SJSA1 (cell line): Measurements from ENCODE around the gene DENND11. TPM values are rescaled to one million over a fixed set of nuclear protein-coding genes. Genes with fewer than 3 reads are reported as not detected.
A peak's percentile ranks its signal among the peaks of the same experiment; 100 is the strongest.
"Not testable (repeated sequence)": the region's sequence is repeated elsewhere in the genome, so short reads cannot be mapped to it uniquely, and the experiment has no call there.

Experiments used
- DNase-seq, 2 experiments: peaks; one replicate each; pipeline ENCODE4 v3.0.0-alpha.2; 2015 to 2020; ENCODE audit warnings: low spot score in 2 of 2, low read depth in 1 of 2
- H3K27ac ChIP-seq: fragments of 250-450 bp; sonication (Bioruptor Pico); 2 replicates; pipeline ENCODE4 v1.5.1; 2020; ENCODE audit warnings: mild to moderate bottlenecking, moderate library complexity
- H3K27me3 ChIP-seq: fragments of 250-450 bp; sonication (Bioruptor Pico); replicated peaks from 2 replicates; pipeline ENCODE4 v1.5.1; 2020; ENCODE audit warnings: mild to moderate bottlenecking, moderate library complexity
- H3K36me3 ChIP-seq: fragments of 250-450 bp; sonication (Bioruptor Pico); 2 replicates; pipeline ENCODE4 v1.5.1; 2020; ENCODE audit warnings: mild to moderate bottlenecking
- H3K4me1 ChIP-seq: fragments of 250-450 bp; sonication (Bioruptor Pico); replicated peaks from 2 replicates; pipeline ENCODE4 v1.6.1; 2021; ENCODE audit warnings: mild to moderate bottlenecking
- H3K4me3 ChIP-seq: fragments of 250-450 bp; sonication (Bioruptor Pico); 2 replicates; pipeline ENCODE4 v1.5.1; 2020; ENCODE audit warnings: mild to moderate bottlenecking
- H3K9me3 ChIP-seq: fragments of 250-450 bp; sonication (Bioruptor Pico); replicated peaks from 2 replicates; pipeline ENCODE4 v1.5.1; 2020; ENCODE audit warnings: mild to moderate bottlenecking
- total RNA-seq: library from RNA; depleted of rRNA; stranded (reverse); fragments of >200 nt; shearing (Covaris generic); gene quantifications from 2 replicates; pipeline ENCODE4 v1.2.3, GENCODE V29; 2014

DENND11 gene
- total RNA-seq, 1 experiment from 2014 or later: 8.5 TPM

DNA sequence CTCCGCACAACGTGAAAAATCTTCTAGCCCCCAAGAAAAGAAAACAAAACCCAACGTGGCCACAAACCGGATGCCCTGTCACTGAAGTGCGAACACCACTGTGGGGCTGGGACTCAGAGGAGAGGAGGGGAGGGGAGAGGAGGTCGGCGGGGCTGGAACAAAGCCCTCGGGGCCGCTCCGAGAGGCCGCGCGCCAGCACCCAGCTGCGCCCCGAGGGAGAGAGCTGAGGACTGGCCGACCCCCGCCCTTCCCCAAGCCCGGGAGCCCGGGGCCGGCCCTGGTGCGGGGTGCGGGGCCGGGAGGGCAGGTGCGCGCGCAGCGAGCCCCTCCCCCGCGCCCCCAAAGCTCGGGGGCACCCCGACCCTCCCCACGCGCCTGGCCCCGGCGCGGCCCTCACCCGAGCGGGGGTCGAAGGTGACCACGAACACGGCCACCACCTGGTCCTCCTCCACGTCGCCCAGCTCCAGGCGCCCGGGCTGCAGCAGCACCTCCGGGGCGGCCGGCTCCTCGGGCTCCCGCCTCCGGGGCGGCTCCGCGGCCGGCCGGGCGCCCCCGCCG lies 398 bp downstream of the DENND11 start:
- DNase-seq: peak; percentile 24 to 49
- no peaks in the 10 kb centered on the region for H3K9me3 ChIP-seq

DNA sequence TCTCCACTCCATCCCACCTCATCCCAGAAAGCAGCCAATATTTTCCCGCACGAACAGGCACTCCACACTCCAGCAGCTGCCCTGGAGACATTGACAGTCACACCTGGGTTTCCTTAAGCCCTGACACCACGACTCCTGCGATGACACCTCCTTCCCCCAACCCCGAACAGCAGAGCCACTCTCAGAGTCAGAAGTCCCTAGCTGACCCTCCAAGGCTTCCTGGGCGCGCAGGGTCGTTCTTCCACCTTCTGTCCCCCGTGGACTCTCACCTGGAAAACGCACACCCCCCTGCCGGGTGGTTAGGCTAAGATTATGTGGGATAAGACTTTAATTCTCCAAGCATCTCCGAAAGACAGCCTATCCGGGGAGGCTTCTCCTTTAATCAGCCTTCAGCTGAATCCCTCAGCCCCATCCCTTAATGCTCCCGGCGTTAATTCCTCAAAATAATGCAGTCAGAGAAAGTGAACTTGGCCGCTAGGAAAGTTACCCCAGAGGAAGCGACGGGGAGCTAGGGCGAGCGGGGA lies 1.1 kb downstream of the DENND11 start:
- no peaks in the 10 kb centered on the region for H3K36me3 ChIP-seq
- H3K4me3 ChIP-seq: peak overlapping the region; percentile 80
- DNase-seq: no peak
- peaks cover 47% of the 10 kb centered on the region for H3K4me1 ChIP-seq
- H3K9me3 ChIP-seq: no peaks in the 10 kb centered on the region
- H3K27ac ChIP-seq: no peak overlapping the region
- H3K27me3 ChIP-seq: no peaks in the 10 kb centered on the region

More for the DNA sequence above, 398 bp downstream of the DENND11 start:
- Histone ChIP-seq H3K27ac (no peak overlapping the region), H3K4me1 (peaks cover 47% of the 10 kb centered on the region), H3K36me3 (no peaks in the 10 kb centered on the region), H3K27me3 (no peaks in the 10 kb centered on the region), H3K4me3 (peak overlapping the region; percentile 80)

DNA sequence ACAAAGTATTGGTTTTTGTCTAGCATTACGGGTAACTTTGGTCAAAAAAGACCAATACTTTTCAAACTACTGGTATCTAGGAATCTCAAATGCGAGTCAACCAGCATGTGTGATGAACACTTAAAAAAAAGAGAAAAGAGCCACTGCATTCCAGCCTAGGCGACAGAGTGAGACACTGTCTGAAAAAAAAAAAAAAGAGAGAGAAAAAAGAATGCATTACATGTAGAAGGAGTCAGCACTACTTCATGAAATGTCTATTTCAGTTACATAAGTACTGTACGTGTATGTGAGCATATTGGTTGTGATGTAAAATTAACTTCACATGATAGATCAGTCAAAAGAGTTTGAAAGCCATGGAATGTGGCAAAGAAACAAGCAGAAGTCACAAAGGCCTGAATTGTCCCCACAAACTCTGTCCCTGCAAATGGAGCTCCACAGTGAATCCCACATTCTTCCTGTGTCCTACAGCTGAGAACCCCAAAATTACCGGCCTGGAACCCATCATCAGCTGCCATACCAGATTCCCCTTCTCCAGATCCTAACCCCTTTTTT lies 1.6 kb downstream of the DENND11 start:
- Histone ChIP-seq H3K27me3 (no peaks in the 10 kb centered on the region), H3K27ac (no peak overlapping the region), H3K4me1 (peaks cover 46% of the 10 kb centered on the region), H3K4me3 (no peak overlapping the region), H3K36me3 (no peaks in the 10 kb centered on the region), H3K9me3 (no peaks in the 10 kb centered on the region)
- no peak for DNase-seq

DNA sequence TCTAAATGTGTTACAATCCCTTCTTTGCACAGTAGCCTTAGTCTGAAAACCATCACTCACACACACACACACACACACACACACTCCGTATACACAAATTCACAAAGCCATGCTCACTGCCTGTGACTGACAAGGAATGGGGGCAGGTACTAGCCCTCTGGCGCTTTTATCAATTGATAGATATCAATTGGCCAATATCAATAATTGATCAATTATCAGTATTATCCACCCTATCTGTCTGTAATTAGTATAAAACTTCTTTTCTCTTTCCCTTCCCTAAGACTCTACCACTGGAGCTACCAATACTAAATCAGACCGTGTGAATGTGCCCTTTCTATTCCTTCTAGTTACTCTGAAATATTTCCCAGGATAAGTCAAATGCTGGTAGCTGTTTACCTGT lies 2.1 kb downstream of the DENND11 start:
- peaks cover 41% of the 10 kb centered on the region for H3K4me1 ChIP-seq
- no peak overlapping the region for H3K4me3 ChIP-seq
- no peak overlapping the region for H3K27ac ChIP-seq
- H3K9me3 ChIP-seq: no peaks in the 10 kb centered on the region
- H3K36me3 ChIP-seq: no peaks in the 10 kb centered on the region
- no peaks in the 10 kb centered on the region for H3K27me3 ChIP-seq
- no peak for DNase-seq

DNA sequence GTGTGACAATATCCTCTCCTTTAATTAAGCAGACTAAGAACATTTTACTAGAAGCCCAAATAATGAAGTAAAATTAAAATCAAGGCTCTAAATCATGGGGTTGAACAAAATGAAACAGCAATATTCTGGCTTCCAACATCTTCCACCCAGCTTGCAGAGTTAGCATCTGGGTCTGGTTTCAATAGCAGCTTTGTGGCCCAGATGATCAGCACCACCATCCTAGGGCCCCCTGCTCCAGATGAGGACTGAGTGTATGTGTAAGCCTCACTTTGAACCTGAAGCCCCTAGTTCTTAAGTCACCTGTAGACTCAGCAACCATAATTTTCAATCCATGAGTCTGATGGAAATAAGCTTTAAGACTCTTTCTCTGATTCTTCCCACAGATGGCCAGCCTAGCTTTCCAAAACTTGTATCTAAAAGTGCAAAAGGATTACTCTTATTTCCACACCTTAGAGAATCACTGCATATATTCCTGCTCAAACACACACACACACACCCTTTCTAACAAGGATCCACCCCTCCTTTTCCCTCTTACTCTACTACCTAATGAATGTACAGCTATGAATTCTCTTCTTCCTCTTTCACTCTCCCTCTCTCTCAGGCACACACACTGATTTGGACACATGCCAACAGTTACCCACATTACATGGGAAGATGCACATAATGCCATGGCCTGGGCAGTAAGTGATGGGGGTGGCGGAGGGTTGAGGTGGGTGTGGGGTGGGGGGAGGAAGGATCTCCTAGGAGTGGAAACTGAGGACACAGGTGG lies 3.5 kb downstream of the DENND11 start:
- no peaks in the 10 kb centered on the region for H3K36me3 ChIP-seq
- no peak overlapping the region for H3K4me3 ChIP-seq
- no peak overlapping the region for H3K27ac ChIP-seq
- DNase-seq: no peak
- no peaks in the 10 kb centered on the region for H3K27me3 ChIP-seq
- H3K4me1 ChIP-seq: peaks cover 30% of the 10 kb centered on the region
- H3K9me3 ChIP-seq: no peaks in the 10 kb centered on the region

DNA sequence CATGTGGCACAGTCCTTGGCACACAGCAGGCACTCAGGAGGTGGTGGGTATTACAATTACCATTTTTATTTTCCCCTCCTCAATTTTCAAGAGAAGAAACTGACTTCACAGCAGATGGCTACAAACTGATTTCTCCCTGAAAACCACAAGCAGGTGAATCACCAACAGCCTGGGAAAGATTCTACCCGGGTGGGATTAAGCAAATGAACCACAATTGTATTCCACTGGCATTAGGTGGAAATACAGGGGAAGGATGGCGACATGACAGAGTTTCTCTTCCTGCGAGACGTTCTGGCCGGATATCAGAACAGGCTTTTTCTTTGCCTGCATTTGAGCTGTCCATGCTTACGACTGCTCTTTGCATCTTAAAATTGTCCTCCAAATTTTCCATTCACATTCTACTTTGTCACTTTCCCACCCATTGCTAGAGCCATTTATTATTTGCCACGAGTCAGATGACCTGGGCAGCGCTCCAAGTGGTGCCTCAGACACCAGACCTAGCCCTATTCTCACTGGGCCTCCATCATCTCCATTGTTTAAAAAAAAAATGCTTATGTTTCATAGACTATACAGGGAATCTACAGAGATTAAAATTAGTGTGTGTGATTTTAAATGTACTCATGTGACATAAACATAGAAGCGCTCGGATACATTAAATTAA lies 4.6 kb downstream of the DENND11 start:
- Histone ChIP-seq H3K27ac (no peak overlapping the region), H3K4me1 (peaks cover 23% of the 10 kb centered on the region), H3K4me3 (no peak overlapping the region), H3K27me3 (no peaks in the 10 kb centered on the region), H3K9me3 (no peaks in the 10 kb centered on the region), H3K36me3 (no peaks in the 10 kb centered on the region)
- peak in 1 of 2 experiments; percentile 40 for DNase-seq

DNA sequence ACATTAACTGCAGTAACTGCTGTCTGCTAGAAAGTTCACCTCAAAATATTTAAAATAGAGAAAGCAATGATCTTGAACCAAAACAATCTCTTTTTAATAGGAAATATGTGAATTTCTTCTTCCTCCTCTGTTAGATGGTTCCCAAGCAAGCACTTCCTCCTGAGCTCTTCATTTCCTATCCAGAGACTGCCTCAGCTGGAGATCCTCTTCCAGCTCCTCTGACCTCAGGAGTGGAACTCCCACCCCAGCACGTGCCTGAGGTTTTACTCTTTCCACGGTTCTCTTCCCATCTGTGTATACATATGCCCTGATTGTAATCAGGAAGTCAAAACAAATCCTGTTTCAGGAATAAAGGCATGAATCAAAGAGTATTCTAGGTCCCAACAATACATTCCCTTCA lies 5.6 kb downstream of the DENND11 start:
- Histone ChIP-seq H3K27me3 (no peaks in the 10 kb centered on the region), H3K9me3 (no peaks in the 10 kb centered on the region), H3K4me3 (no peak overlapping the region), H3K27ac (no peak overlapping the region), H3K4me1 (peaks cover 21% of the 10 kb centered on the region), H3K36me3 (no peaks in the 10 kb centered on the region)
- DNase-seq: no peak

DNA sequence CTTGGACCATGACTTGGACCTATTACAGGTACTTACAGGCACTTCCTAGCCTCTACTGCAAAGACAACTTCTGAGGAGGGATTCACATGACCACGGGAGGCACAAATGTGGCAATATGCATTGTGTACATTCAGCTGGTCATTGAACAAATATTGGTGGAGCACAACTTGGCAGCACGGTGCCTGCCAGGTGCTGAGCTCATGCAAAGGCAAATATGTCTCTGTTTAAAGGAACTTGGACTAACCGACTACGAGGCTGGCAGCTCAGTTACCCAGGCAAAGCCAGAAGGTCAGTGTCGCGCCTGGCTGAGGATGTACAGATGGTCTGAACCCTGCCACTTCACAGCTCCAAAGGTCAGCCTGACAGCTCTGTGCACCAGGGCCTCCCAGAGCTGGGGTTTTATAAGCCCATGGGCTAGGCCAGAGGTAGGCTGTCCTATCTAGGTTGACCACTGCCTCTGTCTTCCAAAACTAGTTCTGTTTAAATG lies 6.1 kb downstream of the DENND11 start:
- H3K4me1 ChIP-seq: peaks cover 18% of the 10 kb centered on the region
- no peaks in the 10 kb centered on the region for H3K36me3 ChIP-seq
- H3K27ac ChIP-seq: no peak overlapping the region
- no peak for DNase-seq
- H3K9me3 ChIP-seq: no peaks in the 10 kb centered on the region
- H3K27me3 ChIP-seq: no peaks in the 10 kb centered on the region
- no peak overlapping the region for H3K4me3 ChIP-seq

DNA sequence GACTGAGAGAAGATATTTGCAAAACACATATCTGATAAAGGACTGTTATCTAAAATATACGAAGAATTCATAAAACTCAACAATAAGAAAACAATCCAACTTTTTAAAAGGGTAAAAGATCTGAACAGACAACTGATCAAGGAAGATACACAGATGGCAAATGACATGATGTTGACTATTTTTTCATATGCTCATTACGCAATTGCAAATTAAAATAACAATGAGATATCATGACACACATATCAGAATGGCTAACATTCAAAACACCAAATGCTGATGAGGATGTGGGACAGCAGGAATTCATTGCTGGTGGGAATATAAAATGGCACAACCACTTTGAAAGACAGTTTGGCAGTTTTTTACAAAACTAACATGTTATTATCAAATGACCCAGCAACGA lies 8.9 kb downstream of the DENND11 start:
- H3K27ac ChIP-seq: no peak overlapping the region
- no peaks in the 10 kb centered on the region for H3K36me3 ChIP-seq
- no peaks in the 10 kb centered on the region for H3K27me3 ChIP-seq
- H3K4me1 ChIP-seq: peaks cover 13% of the 10 kb centered on the region
- no peak overlapping the region for H3K4me3 ChIP-seq
- no peak for DNase-seq
- H3K9me3 ChIP-seq: no peaks in the 10 kb centered on the region

DNA sequence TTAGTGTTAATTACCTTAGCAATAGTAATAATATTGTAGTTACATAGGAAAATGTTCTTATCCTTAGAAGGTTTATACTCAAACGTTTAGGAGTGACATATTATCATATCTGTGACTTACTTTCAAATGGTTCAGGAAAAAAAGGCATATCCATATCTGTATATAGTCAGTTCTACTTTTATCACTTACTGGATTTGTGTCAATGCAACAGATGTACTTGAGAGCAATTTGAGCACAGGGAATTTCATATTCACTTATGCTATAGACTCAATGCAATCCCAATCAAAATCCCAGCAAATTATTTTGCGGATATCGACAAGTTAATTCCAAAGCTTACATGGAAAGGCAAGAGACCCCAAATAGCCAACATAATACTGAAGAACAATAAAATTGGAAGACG lies 10.0 kb downstream of the DENND11 start:
- no peak for DNase-seq
- H3K4me3 ChIP-seq: no peak overlapping the region
- H3K27ac ChIP-seq: no peak overlapping the region
- no peaks in the 10 kb centered on the region for H3K9me3 ChIP-seq
- peaks cover 2% of the 10 kb centered on the region for H3K4me1 ChIP-seq
- H3K27me3 ChIP-seq: no peaks in the 10 kb centered on the region
- no peaks in the 10 kb centered on the region for H3K36me3 ChIP-seq

DNA sequence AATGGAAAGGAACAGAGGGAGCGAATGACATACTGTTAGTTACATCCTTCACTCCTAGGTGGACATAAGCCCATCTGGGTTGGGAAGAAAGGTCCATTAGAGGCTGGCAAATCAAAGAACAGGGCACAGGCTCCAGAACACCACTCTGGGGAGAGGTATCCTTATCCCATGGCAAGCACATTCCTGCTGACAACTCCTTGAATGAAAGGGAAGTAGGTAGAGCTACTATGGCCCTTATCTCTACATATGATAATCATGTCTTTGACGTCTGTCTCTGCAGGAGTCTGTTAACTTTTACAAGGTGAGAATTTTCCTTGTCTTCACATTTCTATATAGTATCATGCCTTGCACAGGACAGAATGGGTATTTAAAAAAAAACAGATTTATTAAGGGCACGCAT lies 10.4 kb downstream of the DENND11 start:
- H3K36me3 ChIP-seq: no peaks in the 10 kb centered on the region
- no peak overlapping the region for H3K27ac ChIP-seq
- H3K9me3 ChIP-seq: no peaks in the 10 kb centered on the region
- no peak for DNase-seq
- no peak overlapping the region for H3K4me3 ChIP-seq
- H3K4me1 ChIP-seq: no peaks in the 10 kb centered on the region
- no peaks in the 10 kb centered on the region for H3K27me3 ChIP-seq

DNA sequence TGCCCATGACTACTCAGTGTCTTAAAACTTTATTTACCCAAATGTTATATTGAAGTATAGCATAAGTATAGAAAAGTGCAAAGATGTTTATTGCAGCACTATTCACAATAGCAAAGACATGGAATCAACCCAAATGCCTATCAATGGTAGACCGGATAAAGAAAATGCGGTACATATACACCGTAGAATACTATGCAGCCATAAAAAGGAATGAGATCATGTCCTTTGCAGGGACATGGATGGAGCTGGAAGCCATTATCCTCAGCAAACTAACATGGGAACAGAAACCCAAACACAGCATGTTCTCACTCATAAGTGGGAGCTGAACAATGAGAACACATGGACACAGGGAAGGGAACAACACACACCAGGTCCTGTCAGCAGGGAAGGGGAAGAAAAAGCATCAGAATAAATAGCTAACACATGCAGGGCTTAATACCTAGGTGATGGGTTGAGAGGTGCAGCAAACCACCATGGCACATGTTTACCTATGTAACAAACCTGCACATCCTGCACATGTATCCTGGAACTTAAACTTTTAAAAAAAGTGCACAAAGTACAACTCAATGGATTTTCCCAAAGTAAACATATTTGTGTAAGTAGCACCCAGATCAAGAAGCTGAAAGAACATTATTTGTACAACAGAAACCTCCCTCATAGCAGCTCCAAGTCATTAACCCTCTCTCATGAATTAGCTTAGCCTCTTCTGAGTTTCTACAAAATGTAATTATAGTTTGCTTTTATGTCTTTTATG lies 12.7 kb downstream of the DENND11 start:
- not testable (repeated sequence) for H3K27ac ChIP-seq, H3K9me3 ChIP-seq, H3K4me3 ChIP-seq, H3K27me3 ChIP-seq, H3K36me3 ChIP-seq, H3K4me1 ChIP-seq, DNase-seq

DNA sequence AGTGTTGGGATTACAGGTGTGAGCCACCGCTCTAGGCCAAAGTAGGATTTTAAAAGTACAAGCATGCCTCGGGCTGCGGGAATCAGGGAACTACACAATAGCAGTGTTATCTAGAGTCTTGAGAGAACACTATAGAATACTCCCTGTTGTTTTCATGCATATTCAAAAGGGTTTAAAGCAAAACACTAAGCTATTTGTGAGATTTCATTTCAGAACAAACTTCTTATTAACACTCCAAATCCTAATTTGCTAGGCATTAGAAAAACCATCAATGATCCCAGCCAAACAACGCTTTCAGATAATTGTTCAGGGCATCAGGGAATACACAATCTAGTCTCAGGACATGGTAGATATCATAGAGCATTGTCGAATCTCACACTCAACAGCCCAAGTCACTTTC lies 13.9 kb downstream of the DENND11 start:
- DNase-seq: no peak
- H3K4me3 ChIP-seq: no peak overlapping the region
- no peaks in the 10 kb centered on the region for H3K27me3 ChIP-seq
- H3K4me1 ChIP-seq: no peaks in the 10 kb centered on the region
- no peak overlapping the region for H3K27ac ChIP-seq
- no peaks in the 10 kb centered on the region for H3K9me3 ChIP-seq
- H3K36me3 ChIP-seq: no peaks in the 10 kb centered on the region
